ENCODE results near the gene CD6. TPM values are rescaled to one million over a fixed set of nuclear protein-coding genes. Genes with fewer than 3 reads are reported as not detected.

The CD6 gene
- total and polyA plus RNA-seq, 2 of the 8 experiments (the other 6 are each of a cell fraction or from before 2014, with no cell fraction given): 0.03 TPM; not detected in 1

DNA sequence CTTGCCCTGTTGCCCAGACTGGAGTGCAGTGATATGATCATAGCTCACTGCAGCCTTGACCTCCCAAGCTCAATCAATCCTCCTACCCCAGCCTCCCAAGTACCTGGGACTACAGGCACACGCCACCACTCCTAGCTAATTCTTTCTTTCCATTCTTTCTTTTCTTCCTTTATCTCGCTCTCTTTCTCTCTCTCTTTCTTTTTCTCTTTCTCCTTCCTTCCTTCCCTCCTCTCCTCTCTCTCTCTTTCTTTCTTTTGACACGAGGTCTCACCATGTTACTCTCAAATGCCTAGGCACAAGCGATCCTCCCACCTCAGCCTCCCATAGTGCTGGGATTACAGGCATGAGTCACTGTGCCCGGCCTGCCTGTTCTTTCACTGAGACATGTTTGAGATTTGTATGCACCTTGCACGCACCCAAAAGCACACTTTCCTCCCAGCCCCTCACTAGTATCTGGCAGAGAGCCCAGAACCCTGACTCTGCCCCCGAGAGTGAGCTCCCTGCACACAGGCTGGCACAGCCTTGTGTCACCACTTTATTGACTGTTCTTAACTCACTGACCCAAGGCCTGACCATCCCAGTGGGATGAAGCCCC is 56.8 kb downstream of the CD6 start:
- no peaks in the 10 kb centered on the region for H3K79me1 ChIP-seq (ENCODE audit: low read depth, low read length)
- no peak overlapping the region for H2BK5ac ChIP-seq (ENCODE audit: low read depth, low read length)
- H4K91ac ChIP-seq (replicated peaks; ENCODE audit: insufficient read length, low read length): no peak overlapping the region
- no peak overlapping the region for H2AFZ ChIP-seq (ENCODE audit: low read length)
- no peaks in the 10 kb centered on the region for H3K79me2 ChIP-seq (ENCODE audit: control insufficient read depth in 1 of 2, insufficient read depth in 2 of 2, low read length in 2 of 2)
- H2BK12ac ChIP-seq (ENCODE audit: low read depth, low read length): no peak overlapping the region
- H2BK20ac ChIP-seq (ENCODE audit: low read length): no peak overlapping the region
- H3K4me1 ChIP-seq (replicated peaks in 1 of 4; ENCODE audit: control insufficient read depth in 3 of 4, insufficient read depth in 4 of 4, low read length in 3 of 4): peaks cover 0 to 8% (median 4%) of the 10 kb centered on the region in 4 experiments; a peak in 3 of 7 replicates
- no peak overlapping the region for H3K56ac ChIP-seq (replicated peaks; ENCODE audit: insufficient read length, low read depth, low read length)
- no peak overlapping the region for H3K23ac ChIP-seq (ENCODE audit: insufficient read length)
- CTCF ChIA-PET (ENCODE audit: partially characterized antibody): interaction anchor here (0.8 to 1.2 kb wide), 2 partner anchors 58 to 83 kb away, joined by 3 to 5 read pairs; no protein-coding TSS in a partner anchor
- no peak overlapping the region for H3K4ac ChIP-seq (replicated peaks; ENCODE audit: insufficient read length, low read depth, low read length)
- H3K4me2 ChIP-seq (ENCODE audit: insufficient read depth in 1 of 2, low read depth in 2 of 2, low read length in 2 of 2): no peak overlapping the region
- no peak overlapping the region for H3K4me3 ChIP-seq (ENCODE audit: extremely low read depth in 1 of 4, insufficient read depth in 2 of 4, low read depth in 3 of 4, low read length in 4 of 4)
- H2BK120ac ChIP-seq (replicated peaks; ENCODE audit: low read depth, low read length): no peak overlapping the region
- H3K18ac ChIP-seq (ENCODE audit: extremely low read depth, low read length): no peak overlapping the region
- H3K27ac ChIP-seq (ENCODE audit: low read depth, low read length): no peak overlapping the region
- no peak overlapping the region for H3K14ac ChIP-seq (ENCODE audit: insufficient read length)
- H2BK15ac ChIP-seq (ENCODE audit: low read length): no peak overlapping the region
- H4K20me1 ChIP-seq (replicated peaks in 1 of 2; ENCODE audit: control insufficient read depth in 1 of 2, insufficient read depth in 2 of 2, low read length in 2 of 2): no peaks in the 10 kb centered on the region
- no peaks in the 10 kb centered on the region for H3K36me3 ChIP-seq (ENCODE audit: control insufficient read depth in 2 of 4, insufficient read depth in 4 of 4, low read length in 3 of 4)
- H3K23me2 ChIP-seq (ENCODE audit: low read depth, low read length): peaks cover 1% of the 10 kb centered on the region; the same call in 1 of the 2 replicates
- no peak for DNase-seq (ENCODE audit: low read depth in 1 of 2, low spot score in 2 of 2)
- H4K5ac ChIP-seq (ENCODE audit: insufficient read length, low read depth, low read length): no peak overlapping the region
- TF ChIP-seq RBBP5 (IDR thresholded peaks at IDR 0.05; ENCODE audit: borderline replicate concordance, low read depth, low read length) (no peak), MAX (IDR thresholded peaks at IDR 0.05) (no peak)
- H4K8ac ChIP-seq (ENCODE audit: extremely low read depth, insufficient read depth, low read length): no peak overlapping the region
- no peaks in the 10 kb centered on the region for H3K9me3 ChIP-seq (ENCODE audit: insufficient read depth in 2 of 2, low read depth in 1 of 2, low read length in 1 of 2)
- no peak overlapping the region for H2AK5ac ChIP-seq (ENCODE audit: low read depth, low read length)
- FAIRE-seq: no peak
- H3K9ac ChIP-seq (replicated peaks in 1 of 4; ENCODE audit: extremely low read depth in 1 of 4, low read depth in 3 of 4, low read length in 3 of 4): no peak overlapping the region
- WGBS, 2 experiments (ENCODE audit: extremely low coverage in 1 of 2, insufficient coverage in 1 of 2, insufficient read length in 1 of 2, insufficient replicate concordance in 2 of 2, low coverage in 1 of 2, low lambda C conversion rate in 2 of 2, missing lambda C conversion rate in 1 of 2): 75 to 100% methylated on average over 1 to 7 of the region's 7 CpGs
- peaks cover 0 to 6% (median under 1%) of the 10 kb centered on the region in 4 experiments; a peak in 4 of 7 replicates for H3K27me3 ChIP-seq (replicated peaks in 1 of 4; ENCODE audit: control insufficient read depth in 3 of 4, extremely low read depth in 1 of 4, insufficient read depth in 3 of 4, low read length in 3 of 4)
- POLR2A ChIA-PET (ENCODE audit: partially characterized antibody): interaction anchor here (1.6 kb wide), 1 partner anchor 10 kb away, joined by 3 read pairs; no protein-coding TSS in a partner anchor

Data from H1 (cell line).